CD4-positive, alpha-beta T cell treated with Interleukin-15 for 4 hours (primary cell): ENCODE data around the gene SHTN1.
A peak's percentile ranks its signal among the peaks of the same experiment; 100 is the strongest.

Experiments
- DNase-seq: peaks from one replicate; pipeline ENCODE4 v3.0.0-alpha.2; 2020; ENCODE audit warnings: low spot score

SHTN1 gene

GRCh38 chr10:117005026-117005526 lies at the start of gene SHTN1:
Gene SHTN1 (minus strand): TSS chr10:117005187. CDS start chr10:117005079, 108 bp downstream.
- DNase-seq = peak; percentile 15

GRCh38 chr10:117053482-117053881 lies 48.5 kb upstream of the SHTN1 start:
- DNase-seq = no peak

GRCh38 chr10:117047947-117048346 lies 43.0 kb upstream of the SHTN1 start:
- DNase-seq = no peak

- DNase-seq = no peak
Observed at GRCh38 chr10:117016266-117016665, 11.3 kb upstream of the SHTN1 start.

- DNase-seq = no peak
Observed at GRCh38 chr10:117014835-117015234, 9.8 kb upstream of the SHTN1 start.

GRCh38 chr10:117007080-117007479 lies 2.1 kb upstream of the SHTN1 start:
- DNase-seq = no peak

GRCh38 chr10:117005527-117006055 lies 604 bp upstream of the SHTN1 start:
- DNase-seq = no peak

- DNase-seq = peak; percentile 11
Observed at GRCh38 chr10:117004227-117005025, 561 bp downstream of the SHTN1 start.

- DNase-seq = no peak
Observed at GRCh38 chr10:117003336-117003735, 1.7 kb downstream of the SHTN1 start.

GRCh38 chr10:117002206-117002605 lies 2.8 kb downstream of the SHTN1 start:
- no peak for DNase-seq

- DNase-seq = no peak
Observed at GRCh38 chr10:117001144-117001543, 3.8 kb downstream of the SHTN1 start.

GRCh38 chr10:117000580-117000979 lies 4.4 kb downstream of the SHTN1 start:
- DNase-seq = no peak

GRCh38 chr10:116998172-116998571 lies 6.8 kb downstream of the SHTN1 start:
- no peak for DNase-seq

- DNase-seq = no peak
Observed at GRCh38 chr10:116997015-116997414, 8.0 kb downstream of the SHTN1 start.

GRCh38 chr10:116995648-116996047 lies 9.3 kb downstream of the SHTN1 start:
- no peak for DNase-seq

GRCh38 chr10:116994113-116994890 lies 10.7 kb downstream of the SHTN1 start:
- no peak for DNase-seq

GRCh38 chr10:116993610-116994009 lies 11.4 kb downstream of the SHTN1 start:
- DNase-seq = no peak

- DNase-seq = no peak
Observed at GRCh38 chr10:116992183-116992582, 12.8 kb downstream of the SHTN1 start.

GRCh38 chr10:116990276-116990800 lies 14.6 kb downstream of the SHTN1 start:
- no peak for DNase-seq

GRCh38 chr10:116989439-116989838 lies 15.5 kb downstream of the SHTN1 start:
- no peak for DNase-seq

- DNase-seq = no peak
Observed at GRCh38 chr10:116988311-116988710, 16.7 kb downstream of the SHTN1 start.

- no peak for DNase-seq
Observed at GRCh38 chr10:116985611-116986010, 19.4 kb downstream of the SHTN1 start.
